ENCODE data around the gene CALR.
"Not testable (repeated sequence)": the region's sequence is repeated elsewhere in the genome, so short reads cannot be mapped to it uniquely, and the experiment has no call there.

CALR gene

DNA sequence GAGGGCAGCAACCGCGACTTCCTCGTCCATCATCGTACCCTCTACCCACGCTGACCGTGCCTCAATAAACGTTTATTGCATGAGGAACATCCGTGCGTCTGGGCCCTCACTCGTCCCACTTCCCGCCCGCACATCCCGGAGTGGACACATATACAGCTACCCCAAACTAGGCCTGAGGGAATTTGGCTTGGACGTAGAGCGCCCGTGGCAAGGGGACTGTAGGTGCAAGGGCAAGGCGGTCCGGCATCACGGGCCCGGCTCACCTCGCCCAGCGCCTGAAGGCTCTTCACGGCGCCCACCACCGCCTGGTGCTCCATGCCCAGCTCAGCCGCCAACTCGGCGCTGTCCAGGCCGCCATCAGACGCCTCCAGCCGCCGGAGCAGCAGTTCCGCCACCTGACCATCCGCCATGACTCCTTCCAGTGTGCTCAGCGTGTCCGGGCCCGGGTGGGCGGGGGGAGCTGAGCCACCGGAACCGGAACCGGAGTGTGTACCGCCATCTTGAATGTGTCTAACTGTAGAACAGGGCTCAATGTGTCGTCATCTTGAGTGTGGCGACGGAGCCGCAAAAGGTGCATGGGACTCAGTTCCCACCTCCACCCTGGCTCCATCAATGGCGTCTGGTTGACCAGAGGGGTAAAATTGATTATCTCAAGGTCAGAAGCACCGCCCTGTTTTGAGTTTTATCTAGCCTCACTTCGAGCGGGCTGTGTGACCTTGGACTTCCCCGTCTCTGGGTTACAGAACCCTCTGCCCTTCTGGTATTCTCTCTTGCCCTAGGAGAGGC is 4.9 kb upstream of the CALR start, which contains the start of gene FARSA:
Gene FARSA (minus strand): TSS at position 425 of the 786 bp plus-strand sequence. CDS start 15 bp downstream, at position 410.
- DNase-seq (ENCODE audit: low read depth) = no peak

DNA sequence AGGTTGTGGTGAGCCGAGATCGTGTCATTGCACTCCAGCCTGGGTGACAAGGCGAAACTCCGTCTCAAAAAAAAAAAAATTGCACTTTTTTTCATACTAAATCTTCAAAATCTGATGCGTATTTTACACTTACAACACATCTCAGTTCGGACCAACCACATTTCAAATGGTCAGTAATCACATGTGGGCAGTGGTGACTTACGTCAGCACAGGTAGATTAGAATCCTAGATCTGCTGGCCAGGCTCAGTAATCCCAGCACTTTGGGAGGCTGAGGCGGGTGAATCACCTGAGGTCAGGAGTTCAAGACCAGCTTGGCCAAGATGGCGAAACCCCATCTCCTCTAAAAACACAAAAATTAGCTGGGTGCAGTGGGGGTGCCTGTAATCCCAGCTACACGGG is 3.3 kb upstream of the CALR start:
- DNase-seq (ENCODE audit: low read depth) = no peak

DNA sequence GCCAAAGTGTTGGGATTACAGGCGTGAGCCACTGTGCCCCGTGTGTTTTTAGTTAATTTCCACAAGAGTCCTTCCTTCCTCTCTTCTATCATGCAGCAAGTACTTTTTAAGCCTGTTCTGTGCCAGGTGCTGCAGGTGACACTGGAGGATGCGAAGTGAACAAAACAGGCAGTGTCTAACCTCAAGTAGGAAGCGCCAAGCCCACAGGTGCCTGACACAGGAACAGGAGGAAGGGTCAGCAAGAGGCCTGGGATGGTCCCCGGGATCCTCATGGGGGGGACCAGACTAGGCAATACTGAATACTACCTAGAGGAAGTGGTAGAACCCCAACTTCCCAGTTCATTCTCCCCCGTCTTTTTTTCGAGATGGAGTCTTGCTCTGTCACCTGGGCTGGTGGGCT is 1.8 kb upstream of the CALR start:
- DNase-seq (ENCODE audit: low read depth) = no peak

DNA sequence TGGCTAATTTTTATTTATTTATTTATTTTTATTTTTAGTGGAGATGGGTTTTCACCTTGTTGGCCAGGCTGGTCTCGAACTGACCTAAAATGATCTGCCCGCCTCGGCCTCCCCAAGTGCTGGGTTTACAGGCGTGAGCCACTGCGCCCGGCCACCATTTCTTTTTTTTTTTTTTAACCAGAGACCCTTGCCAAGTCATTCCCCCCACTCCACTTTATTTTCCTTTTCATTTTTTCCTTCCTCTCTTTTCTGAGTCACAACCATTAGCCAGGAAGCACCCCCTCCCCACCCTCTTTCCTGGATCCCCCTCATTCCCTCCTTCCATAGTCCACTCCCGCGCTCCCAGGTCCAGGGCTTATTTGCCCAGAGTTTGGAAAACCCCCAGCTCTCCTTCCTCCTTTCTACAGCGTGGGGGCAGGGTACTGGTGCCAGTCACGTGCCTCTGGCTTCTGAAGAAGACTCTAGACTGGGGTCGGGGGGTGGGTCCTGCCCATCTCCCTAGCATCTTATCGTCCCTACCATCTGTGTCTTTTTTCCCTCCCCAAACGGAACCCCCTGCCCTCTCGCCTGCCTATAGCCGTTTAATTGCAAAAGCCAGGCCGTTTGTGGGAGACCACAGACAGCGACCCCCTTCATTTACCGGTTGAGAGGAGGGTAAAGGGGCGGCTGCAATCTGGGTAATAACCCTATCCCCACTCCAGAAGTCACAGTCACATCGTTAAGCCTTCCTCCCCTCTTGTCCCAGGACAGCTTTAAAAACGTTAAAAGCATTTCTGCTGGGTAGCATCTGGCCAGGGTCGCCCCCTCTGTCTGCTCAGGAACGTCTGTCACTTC is 1.1 kb upstream of the CALR start:
- DNase-seq (ENCODE audit: low read depth) = no peak

DNA sequence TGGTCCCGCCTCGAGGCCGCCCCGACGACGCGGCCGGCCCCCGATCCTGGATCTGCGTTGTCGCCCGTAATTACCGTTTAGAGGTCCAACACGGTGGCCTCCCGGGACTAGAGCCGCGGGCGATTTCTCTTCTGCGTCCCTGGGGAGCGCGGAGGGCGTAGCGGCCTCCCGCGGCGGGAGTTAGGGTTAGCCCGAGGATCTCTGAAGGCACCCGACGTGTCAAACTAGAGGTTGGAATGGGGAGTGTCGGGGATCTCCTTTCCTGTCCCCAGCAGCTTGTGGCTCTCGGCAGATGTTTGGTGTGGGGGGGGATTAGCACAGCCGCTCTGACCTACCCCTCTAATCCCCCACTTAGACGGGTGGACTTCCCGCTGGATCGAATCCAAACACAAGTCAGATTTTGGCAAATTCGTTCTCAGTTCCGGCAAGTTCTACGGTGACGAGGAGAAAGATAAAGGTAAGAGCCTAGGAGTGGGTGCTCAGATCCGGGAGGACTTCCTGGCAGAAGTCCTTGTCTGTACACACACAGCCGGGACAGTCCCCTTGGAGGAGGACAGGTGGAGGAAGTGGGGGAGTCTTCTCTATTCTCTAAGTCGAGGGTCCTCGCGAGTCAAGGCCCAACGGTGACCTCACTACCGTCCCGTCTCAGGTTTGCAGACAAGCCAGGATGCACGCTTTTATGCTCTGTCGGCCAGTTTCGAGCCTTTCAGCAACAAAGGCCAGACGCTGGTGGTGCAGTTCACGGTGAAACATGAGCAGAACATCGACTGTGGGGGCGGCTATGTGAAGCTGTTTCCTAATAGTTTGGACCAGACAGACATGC is 581 bp downstream of the CALR start:
- no peak for DNase-seq (ENCODE audit: low read depth)

DNA sequence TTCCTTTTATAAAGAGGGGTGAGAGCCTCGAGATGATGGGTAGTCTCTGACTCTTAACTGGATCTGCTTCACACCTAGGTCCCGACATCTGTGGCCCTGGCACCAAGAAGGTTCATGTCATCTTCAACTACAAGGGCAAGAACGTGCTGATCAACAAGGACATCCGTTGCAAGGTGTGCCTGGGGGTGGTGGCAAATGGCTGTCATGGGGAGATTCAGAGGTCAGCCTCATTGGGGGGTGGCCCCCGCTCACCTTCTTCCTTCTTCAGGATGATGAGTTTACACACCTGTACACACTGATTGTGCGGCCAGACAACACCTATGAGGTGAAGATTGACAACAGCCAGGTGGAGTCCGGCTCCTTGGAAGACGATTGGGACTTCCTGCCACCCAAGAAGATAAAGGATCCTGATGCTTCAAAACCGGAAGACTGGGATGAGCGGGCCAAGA is 1.6 kb downstream of the CALR start:
- no peak for DNase-seq (ENCODE audit: low read depth)

DNA sequence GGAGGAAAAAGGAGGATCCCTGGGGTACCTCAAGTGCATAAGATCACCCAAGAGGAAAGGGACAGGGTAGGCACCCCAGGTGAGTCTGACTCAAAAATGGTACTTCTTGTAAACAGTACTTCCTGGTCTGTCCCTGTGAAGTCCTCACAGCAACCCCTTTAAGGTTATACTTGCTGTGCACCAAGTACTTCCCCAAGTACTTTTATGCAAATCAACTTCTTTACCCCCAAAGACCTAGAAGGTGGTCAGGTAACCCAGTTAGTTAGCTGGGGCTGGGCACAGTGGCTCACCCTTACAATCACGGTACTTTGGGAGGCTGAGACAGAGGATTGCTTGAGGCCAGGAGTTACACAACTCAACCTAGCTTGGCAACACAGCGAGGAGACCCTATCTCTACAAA is 2.5 kb downstream of the CALR start:
- no peak for DNase-seq (ENCODE audit: low read depth)

DNA sequence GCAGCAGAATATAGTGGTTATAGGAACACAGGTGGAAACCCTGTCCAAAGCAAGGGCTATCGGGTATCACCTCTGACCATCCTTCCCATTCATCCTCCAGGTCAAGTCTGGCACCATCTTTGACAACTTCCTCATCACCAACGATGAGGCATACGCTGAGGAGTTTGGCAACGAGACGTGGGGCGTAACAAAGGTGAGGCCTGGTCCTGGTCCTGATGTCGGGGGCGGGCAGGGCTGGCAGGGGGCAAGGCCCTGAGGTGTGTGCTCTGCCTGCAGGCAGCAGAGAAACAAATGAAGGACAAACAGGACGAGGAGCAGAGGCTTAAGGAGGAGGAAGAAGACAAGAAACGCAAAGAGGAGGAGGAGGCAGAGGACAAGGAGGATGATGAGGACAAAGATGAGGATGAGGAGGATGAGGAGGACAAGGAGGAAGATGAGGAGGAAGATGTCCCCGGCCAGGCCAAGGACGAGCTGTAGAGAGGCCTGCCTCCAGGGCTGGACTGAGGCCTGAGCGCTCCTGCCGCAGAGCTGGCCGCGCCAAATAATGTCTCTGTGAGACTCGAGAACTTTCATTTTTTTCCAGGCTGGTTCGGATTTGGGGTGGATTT is 5.1 kb downstream of the CALR start:
- DNase-seq (ENCODE audit: low read depth) = no peak

DNA sequence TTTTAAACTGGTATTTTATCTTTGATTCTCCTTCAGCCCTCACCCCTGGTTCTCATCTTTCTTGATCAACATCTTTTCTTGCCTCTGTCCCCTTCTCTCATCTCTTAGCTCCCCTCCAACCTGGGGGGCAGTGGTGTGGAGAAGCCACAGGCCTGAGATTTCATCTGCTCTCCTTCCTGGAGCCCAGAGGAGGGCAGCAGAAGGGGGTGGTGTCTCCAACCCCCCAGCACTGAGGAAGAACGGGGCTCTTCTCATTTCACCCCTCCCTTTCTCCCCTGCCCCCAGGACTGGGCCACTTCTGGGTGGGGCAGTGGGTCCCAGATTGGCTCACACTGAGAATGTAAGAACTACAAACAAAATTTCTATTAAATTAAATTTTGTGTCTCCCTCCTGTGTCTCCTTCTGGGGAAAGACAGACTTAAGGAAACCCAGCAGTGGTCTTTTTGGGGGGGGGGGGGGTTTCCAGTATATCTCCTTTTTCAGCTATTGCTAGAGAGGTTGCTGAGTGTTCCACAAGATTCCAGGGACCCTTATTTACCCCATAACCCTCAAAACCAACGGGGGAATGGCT is 5.8 kb downstream of the CALR start:
- DNase-seq (ENCODE audit: low read depth) = no peak

DNA sequence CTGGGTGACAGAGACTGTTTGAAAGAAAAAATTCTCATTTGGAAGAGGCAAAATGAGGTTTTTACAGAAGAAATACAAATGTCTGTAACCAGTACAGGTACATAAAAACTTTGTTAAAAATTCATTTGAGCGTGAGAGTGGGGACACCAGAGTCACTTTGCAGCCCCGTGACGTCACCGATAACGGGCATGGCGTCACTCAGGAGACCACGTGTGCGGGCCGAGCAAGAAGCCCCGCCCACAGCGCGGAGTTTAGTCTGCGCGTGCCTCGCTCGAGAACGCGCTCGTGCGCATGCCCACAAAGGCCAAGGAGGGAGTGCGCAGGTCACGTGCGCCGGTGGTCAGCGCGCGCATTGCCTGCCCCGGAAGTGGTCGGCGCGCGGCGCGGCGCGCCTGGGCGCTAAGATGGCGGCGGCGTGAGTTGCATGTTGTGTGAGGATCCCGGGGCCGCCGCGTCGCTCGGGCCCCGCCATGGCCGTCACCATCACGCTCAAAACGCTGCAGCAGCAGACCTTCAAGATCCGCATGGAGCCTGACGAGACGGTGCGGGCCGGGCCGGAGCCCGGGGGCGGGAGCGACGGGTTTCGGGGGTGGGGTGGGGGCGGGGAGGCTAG is 7.2 kb downstream of the CALR start, which contains the start of gene RAD23A:
Gene RAD23A (plus strand): TSS at position 384 of the 613 bp plus-strand sequence. CDS start 87 bp downstream, at position 471.
- DNase-seq (ENCODE audit: low read depth) = peak; percentile 78

DNA sequence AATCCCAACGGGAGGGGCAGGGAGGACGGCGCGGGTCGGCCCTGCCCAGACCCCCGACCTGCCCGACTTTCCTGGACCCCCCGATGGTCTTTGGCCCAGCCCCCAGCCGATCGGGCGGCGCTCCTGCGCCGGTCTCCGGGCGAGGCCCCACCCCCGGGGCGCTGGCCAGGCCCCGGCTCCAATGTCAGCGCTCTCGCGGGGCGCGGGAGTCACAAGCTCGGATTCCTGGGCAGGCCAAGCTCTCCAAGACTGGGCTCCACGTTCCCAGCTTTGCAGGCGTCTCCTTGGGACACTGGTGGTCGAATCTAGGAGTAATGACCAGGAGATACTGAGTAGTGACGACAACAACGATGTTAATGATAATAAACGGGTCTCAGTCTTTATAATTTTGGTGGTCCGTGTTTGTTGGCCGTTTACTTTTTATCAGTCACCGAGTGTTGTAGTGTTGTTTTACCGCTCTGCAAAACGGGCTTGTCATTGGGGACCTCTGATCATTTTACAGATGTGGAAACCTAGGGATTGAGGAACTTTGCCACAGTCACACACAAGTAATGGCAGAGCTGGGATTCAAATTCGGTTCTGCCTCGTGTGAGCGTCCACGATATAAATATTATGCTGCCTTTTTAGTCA is 7.8 kb downstream of the CALR start:
- no peak for DNase-seq (ENCODE audit: low read depth)

DNA sequence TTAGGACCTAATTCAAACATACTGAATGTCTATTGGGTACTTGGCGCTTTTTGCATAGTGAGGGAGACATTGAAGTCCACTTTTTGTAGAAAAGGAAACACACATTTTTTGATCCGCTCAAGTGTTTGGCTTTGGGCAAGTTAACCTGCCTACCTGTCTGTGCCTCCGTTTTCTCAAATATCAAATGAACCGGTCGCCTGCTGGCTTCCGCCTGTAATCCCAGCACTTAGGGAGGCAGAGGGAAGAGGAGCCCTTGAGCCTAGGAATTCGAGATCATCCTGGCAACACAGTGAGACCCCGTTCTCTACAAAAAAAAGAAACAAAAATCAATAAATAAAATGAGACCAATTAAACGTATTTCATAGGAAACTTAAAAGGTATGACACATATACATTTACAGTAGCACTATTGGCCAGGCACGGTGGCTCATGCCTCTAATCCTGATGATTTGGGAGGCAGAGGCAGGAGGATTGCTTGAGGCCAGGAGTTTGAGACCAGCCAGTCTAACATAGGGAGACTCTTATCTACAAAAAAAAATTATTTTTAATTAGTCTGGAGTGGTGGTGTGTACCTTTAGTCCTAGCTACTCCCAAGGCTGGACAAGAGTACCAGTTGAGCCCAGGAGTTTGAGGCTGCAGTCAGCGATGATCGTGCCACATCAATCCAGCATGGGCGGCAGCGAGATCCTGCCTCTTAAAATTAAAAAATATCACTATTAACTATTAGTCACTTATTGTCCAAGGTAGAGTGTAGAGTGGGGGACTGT is 8.5 kb downstream of the CALR start:
- DNase-seq (ENCODE audit: low read depth) = no peak

DNA sequence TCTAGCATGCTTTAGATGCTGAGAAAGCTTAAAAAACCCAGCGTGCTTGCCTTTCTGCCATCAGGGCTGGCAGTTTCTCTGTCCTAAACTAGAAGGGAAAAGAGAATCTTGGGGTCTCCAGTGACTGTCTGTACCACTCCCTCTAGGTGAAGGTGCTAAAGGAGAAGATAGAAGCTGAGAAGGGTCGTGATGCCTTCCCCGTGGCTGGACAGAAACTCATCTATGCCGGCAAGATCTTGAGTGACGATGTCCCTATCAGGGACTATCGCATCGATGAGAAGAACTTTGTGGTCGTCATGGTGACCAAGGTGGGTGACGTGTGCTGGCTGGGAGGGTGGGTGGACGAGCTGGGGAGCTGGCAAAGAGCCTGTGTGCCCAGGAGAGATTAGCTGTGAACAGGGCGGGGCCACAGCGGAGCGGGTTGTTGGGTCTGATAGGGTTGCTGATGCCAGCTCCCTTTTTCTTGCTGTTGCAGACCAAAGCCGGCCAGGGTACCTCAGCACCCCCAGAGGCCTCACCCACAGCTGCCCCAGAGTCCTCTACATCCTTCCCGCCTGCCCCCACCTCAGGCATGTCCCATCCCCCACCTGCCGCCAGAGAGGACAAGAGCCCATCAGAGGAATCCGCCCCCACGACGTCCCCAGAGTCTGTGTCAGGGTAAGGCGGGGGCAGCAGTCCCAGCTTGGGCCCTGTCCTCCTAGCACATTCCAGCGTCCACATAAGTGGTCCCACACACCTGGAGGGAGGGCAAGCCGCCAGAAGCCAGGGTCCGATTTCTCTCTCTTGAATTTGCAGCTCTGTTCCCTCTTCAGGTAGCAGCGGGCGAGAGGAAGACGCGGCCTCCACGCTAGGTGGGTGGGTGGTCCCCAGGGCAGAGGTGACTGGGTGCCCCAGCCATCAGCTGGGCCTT is 9.5 kb downstream of the CALR start:
- DNase-seq (ENCODE audit: low read depth) = no peak

DNA sequence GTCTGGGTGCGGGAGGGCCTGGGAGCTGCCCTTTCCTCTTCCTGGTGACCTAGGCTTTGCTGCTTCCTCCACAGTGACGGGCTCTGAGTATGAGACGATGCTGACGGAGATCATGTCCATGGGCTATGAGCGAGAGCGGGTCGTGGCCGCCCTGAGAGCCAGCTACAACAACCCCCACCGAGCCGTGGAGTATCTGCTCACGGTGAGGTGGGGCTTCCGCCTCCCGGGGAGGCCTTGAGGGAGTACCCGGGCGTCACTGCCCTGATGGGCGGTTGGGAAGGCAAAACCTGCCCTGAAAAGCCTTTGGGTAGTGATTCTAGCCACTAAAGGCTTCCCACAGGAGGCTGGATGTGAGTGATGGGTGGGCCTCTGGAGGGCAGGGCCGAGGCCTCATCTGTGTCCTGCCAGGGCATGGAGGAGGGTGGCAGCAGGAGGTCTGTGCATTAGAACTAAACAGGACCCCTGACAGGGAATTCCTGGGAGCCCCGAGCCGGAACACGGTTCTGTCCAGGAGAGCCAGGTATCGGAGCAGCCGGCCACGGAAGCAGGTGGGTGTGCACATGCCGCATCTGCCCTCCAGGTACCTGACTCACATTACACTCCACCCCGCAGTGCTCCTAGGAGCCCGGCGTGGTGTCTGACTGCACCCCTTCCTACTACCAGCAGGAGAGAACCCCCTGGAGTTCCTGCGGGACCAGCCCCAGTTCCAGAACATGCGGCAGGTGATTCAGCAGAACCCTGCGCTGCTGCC is 10.4 kb downstream of the CALR start:
- DNase-seq (ENCODE audit: low read depth) = no peak

DNA sequence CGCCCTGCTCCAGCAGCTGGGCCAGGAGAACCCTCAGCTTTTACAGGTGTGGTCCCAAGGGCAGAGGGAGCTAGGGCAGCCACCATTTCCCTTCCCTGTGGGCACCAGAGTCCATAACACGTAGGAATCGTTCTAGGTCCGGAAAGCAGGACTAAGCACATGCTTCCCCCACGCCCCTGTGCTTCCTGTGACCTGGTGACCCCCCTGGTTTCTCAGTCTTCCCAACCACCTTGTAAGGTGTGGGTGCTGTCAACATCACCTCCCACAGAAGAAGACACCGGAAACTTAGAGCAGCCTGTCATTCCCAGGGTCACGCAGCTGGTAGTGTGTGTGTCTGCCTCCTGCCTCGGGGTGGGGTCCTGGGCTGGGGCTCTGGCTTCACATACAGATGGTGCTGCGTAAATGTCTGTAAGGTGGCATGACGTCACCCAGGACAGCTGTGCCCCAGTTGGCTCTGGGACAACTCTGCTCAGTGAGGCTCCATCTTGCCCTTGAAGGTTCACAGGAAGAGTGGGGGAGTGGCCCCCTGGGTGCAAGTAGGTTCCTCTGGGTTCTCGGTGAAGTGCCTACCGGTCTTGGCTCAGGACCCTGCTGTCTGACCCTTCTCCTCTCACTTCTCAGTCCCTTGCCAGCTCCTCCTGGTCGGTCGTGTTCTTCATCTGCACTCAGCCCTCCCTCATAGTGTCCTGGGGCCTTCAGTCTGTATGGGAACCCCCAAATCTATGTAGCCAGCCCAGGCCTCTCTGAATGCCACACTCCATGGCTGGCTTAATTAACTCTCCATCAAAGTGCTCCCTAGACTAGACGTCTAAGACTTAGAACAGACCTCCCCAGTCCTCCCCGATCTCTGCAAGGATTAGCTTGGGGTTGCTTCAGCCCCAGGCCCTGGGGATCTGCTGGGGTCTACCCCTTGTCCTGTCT is 11.2 kb downstream of the CALR start:
- no peak for DNase-seq (ENCODE audit: low read depth)

DNA sequence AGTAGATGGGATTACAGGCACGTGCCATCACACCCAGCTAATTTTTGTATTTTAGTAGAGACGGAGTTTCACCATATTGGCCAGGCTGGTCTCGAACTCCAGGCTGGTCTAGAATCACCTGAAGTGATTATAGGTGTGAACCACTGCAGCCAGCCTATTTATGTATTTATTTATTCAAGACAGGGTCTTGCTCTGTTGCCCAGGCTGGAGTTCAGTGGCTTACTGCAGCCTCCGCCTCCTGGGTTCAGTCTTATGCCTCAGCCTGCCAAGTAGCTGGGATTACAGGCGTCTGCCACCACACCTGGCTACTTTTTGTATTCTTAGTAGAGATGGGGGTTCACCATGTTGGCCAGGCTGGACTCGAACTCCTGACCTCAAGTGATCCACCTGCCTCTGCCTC is 13.6 kb downstream of the CALR start:
- not testable (repeated sequence) for DNase-seq (ENCODE audit: low read depth)

All from GM04503 (cell line).